Stimulated activated naive CD4-positive, alpha-beta T cell treated with Interleukin-2 at 50 U/mL for 16 hours (primary cell): ENCODE measurements around the gene HAGH.
"Not testable (repeated sequence)": the region's sequence is repeated elsewhere in the genome, so short reads cannot be mapped to it uniquely, and the experiment has no call there.

ENCODE experiments used
- DNase-seq: peaks from one replicate; lab custom pipeline; 2025; lab: John Stamatoyannopoulos, UW

HAGH gene

GRCh38 chr16:1826691-1827573, at the start of gene HAGH, which contains the start of gene FAHD1:
Gene HAGH, minus strand, starts transcription at chr16:1826825. Its CDS starts 38 bp downstream, at chr16:1826787.
Gene FAHD1, plus strand, starts transcription at chr16:1827206. Its CDS starts 33 bp downstream, at chr16:1827239.
- DNase-seq = peak; percentile 87

GRCh38 chr16:1876066-1876465, 49.4 kb upstream of the HAGH start:
- DNase-seq = not testable (repeated sequence)

DNA sequence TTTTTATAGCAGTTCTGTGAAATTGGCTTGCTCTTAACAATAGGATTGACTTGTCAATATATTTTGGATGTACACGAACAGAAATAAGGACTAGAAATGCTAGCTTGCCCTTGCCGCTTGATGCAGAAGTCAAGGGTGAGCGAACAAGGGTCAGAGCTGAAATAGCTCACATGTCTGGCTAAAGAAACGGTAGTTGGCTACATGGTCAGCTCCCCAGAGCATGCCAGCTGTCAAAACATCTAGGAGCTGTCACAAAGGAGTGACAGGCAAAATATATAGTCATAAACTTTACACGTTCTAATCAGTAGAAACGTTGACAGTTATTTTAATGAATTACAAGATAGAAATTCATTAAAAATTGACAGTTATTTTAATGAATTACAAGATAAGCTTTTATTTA, 48.2 kb upstream of the HAGH start:
- DNase-seq = no peak

GRCh38 chr16:1871974-1872635, 45.5 kb upstream of the HAGH start, which contains the start of gene MEIOB:
Gene MEIOB, minus strand, starts transcription at chr16:1872164. Its CDS starts 3,989 bp downstream, at chr16:1868175.
- no peak for DNase-seq

GRCh38 chr16:1870365-1871082, 43.9 kb upstream of the HAGH start:
- DNase-seq = no peak

DNA sequence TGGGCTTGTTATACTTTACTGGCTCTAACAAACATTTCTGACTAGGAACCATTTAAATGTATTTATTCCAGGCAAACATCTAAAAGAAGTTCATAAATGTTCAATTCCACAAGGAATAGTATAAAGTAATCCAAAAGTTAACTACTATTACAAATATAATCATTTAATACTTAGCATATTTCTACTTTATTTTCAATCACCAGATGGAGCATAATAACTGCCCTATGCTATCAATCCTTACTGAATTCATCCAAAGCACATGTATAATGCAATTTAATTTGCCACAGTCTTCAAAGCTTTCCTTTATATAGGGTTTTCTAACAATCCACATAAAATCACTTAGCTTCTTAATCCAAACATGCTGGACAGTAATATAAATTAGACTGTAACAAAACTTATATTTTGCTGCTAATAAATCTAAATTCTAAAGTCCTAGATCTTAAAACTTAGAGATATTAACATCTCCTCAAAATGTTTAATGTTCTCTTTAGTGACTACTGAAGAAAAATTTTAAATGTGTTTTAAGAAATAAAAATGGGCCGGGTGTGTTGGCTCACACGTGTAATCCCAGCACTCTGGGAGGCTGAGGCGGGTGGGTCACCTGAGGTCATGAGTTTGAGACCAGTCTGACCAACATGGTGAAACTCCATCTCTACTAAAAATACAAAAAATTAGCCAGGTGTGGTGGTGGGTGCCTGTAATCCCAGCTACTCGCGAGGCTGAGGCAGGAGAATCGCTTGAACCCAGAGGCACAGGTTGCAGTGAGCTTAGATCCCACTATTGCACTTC, 39.5 kb upstream of the HAGH start:
- no peak for DNase-seq

DNA sequence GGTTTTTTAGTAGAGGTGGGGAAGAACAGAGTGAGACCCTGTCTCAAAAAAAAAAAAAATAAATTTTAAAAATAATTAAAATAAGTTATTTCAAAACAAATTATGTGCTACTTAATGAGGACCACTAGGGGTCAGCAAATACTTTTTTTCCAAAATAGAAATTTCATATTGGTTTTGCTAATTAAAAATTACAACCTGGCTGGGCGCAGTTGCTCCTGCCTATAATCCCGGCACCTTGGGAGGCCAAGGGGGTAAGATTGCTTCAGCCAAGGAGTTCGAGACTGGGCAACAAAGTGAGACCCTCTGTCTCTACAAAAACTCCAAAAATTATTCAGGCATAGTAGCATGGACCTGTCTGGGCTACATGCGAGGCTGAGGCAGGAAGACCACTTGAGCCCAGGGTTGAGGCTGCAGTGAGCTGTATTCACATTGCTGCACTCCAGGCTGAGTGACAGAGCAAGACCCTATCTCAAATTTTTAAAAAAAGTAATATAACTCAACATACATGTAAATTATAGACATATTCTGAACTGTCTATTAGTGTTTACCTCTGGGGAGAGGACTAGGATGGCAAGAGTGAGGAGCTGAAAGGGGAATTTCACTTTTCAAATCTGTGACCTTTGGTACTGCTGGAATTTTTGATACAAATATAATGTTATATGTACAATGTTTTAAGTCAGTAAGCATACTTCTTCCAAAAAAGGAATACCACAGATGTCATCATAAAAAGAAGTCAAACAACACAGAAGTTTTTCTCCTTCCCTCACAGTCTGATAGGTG, 37.2 kb upstream of the HAGH start:
- no peak for DNase-seq

DNA sequence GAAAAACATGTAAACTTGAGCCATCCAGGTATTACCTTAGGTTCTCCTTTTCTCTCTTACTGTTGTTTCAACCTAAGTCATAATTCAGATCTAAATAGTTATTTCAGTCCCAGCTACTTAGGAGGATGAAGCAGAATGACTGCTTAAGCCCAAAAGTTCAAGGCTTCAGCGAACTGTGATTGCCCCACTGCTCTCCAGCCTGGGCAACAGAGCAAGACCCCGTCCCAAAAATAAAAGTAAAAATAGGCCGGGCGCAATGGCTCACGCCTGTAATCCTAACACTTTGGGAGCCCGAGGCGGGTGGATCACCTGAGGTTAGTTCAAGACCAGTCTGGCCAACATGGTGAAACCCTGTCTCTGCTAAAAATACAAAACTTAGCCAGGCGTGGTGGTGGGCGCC, 35.8 kb upstream of the HAGH start:
- DNase-seq = no peak

DNA sequence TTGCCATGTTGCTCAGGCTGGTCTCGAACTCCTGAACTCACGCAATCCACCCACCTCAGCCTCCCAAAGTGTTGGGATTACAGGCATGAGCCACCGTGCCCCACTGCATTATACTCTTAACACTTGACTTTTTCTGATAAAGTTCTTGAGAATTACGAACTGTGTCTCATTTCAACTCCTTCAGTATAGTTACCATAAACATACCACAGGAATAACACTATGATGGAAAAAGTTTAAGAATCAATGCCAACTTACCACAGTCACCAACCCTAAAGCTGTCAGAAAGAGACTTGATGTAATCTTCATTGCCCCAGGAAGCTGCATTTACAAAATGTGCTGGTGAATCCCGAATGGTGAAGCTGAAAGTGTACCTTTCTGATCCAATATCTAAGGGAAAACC, 35.1 kb upstream of the HAGH start:
- no peak for DNase-seq

DNA sequence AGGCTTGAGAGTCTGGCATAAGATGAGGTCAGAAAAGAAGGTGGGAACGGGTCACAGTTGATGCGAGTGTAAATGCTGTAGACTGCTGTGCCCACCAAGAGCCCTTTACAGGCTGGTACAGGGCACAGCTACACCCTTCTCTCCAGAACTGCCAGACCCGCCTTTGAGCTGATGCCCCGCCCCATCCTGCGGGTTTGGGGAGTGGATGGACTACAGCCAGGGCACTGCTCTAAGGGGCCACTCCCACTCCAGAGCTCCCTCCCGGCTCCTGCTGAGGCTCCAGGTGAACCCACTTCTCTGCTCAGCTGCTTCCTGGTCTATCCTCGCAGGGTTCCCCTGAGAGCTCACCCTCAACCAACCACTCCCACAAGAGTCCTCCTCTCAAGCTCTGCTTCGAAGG, 33.0 kb upstream of the HAGH start:
- no peak for DNase-seq

- no peak for DNase-seq
Measured at GRCh38 chr16:1858189-1858865, 31.7 kb upstream of the HAGH start.

DNA sequence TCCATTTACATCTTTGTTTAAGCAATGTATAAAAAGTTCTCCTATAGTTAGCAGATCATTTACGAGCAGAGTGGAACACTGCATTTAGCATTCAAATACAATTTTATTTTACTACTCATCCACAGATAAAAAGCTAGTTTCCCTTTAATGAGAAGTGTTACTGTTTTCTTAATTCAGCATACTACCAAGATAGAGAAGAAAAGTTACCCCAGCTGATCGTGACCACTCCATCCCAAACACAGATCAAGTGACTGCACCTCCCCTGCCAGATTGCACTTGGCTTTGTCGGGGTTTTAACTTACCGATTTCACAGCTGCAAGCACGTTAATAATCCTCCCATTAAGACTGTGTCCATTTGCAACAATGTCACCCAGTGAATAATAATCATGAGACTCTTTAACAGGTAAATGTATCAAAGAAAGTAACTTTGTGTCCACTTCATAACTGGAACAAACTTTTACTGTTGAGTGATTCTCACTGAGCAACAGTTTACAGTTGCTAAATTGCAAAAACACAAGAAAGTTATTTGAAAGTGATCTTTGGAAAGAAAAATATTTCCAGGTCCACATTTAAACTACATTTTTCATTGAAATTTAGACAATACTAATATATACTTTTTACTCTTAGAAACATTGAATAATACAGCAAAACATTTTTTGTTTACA, 30.9 kb upstream of the HAGH start:
- DNase-seq = no peak

GRCh38 chr16:1851793-1852192, 25.2 kb upstream of the HAGH start:
- DNase-seq = no peak

GRCh38 chr16:1850981-1851380, 24.4 kb upstream of the HAGH start:
- DNase-seq = no peak

DNA sequence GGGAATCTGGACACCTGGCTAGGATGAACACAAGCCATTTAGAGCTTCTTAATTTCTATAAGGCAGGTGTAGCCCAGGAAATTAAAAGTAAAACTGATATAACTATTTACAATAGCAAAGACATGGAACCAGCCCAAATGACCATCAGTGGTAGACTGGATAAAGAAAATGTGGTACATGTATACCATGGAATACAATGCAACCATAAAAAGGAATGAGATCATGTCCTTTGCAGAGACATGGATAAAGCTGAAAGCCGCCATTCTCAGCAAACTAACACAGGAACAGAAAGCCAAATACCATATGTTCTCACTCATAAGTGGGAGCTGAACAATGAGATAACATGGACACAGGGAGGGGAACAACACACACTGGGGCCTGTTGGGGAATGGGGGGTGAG, 19.8 kb upstream of the HAGH start:
- DNase-seq = no peak

DNA sequence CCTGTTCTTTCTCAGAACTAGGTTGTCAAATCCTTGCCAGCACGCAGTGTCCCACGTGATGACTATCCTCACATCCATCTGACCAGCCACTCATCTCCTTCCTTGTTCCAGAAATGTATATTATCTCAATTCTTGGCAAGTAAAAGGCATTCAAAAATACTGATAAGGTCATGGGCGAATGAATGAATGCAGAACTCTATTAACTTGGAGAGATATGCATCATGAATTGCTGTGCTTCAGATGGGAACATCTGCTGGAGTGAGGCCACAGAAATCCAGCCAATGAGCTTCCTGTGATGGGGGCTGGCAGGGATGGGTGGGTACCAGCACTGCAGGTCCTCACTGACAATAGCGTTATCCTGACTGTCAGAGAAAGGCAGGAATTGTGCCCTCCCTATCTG, 19.4 kb upstream of the HAGH start:
- no peak for DNase-seq

DNA sequence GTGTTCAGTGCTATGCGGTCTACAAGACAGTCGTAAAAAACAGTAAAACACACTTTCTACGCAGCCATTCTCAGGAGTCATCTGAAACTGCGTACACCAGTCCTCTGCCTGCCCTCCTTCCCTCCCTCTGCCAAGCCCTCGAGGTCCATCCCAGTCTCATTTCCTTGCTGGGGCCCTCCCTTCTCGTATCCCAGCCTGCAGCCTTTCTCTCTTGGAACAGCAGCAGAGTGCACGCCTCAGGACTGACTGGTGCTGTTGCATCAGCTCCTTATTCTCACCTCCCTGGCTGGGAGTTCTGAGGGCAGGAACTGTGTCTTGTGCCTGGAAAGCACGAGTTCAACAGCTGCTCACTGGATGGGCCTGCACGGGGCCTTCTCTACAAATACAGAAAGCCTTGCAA, 12.9 kb upstream of the HAGH start:
- no peak for DNase-seq

- no peak for DNase-seq
Measured at GRCh38 chr16:1834096-1834495, 7.5 kb upstream of the HAGH start.

DNA sequence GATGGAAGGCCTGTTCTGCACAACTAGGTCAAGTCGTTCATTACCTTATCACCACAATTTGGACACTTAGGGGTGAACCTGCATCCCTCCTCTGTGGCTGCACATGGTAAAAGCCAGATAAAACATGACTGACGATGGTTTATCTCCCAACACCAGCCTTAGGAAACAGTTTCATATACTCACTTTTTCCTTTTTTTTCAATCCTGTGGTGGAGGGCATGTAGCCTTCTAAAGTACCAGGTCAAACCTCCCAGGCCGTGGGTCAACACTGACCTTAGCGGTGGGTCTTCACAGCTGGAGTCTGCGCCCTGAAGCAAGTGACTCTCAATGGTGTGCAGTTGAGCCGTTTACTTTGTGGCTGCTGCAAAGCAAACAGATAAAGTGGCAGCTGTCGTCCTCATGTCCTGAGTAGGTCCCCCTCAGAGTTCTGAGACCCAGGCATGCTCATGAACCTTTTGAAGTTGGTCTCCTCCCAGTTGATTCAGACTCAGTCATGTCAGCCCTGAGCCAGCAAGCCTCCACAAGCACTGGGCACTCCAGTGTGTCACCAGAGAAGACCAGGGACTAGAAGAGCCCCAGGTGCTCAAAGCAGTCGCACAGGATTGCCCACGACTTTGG, 6.3 kb upstream of the HAGH start:
- no peak for DNase-seq
